H1 (cell line): ENCODE measurements around the gene CCNE1. TPM values are rescaled to one million over a fixed set of nuclear protein-coding genes. Genes with fewer than 3 reads are reported as not detected.

Experiments used
- KDM1A ChIP-seq: fragments of 200-600, 300-600 bp; sonication (generic); IDR thresholded peaks from 2 replicates; pipeline ENCODE4 v1.7.1; 2016; ENCODE audit warnings: mild to moderate bottlenecking, low read length, borderline replicate concordance
- SIX5 ChIP-seq: IDR thresholded peaks from 2 replicates; pipeline ENCODE4 v1.6.1; 2011; ENCODE audit warnings: mild to moderate bottlenecking, low read depth, low read length
- polyA plus RNA-seq, 7 experiments: library from polyadenylated mRNA; depleted of rRNA in 3 of 7; stranded (reverse) in 5 of 7; unstranded in 2 of 7; fragments of >200 nt in 5 of 7; fragments of 200-250 nt in 2 of 7; gene quantifications; 1 replicate in 5 of 7; 2 replicates in 1 of 7; 4 replicates in 1 of 7; pipeline versions ENCODE4 v1.2.1 to v1.2.3, GENCODE V29; 2011 to 2013; ENCODE audit warnings: missing spikeins in 2 of 7, mixed read lengths in 2 of 7
- total RNA-seq: library from RNA; stranded (reverse); fragmentation: NEBNext Ultra II Directional; extraction: Animal tissue kit (Norgen Biotek cat#: 25700); gene quantifications from 2 replicates; pipeline ENCODE4 v1.2.1, GENCODE V29; 2021

Gene CCNE1
- total and polyA plus RNA-seq, 2 of the 8 experiments (the other 6 are each of a cell fraction or from before 2014, with no cell fraction given) = 43.2 to 44.6 TPM

- TF ChIP-seq KDM1A = no peak
- no peak for TF ChIP-seq SIX5
Observed at GRCh38 chr19:29841559-29842367, 30.0 kb downstream of the CCNE1 start (continued).
